Endothelial cell of umbilical vein (primary cell): ENCODE data around the gene PITPNM2. TPM values are rescaled to one million over a fixed set of nuclear protein-coding genes. Genes with fewer than 3 reads are reported as not detected.

Experiments used
- BruUV-seq: library from RNA; stranded (reverse); fragments of 400-500 nt; replicated peaks from 2 replicates; lab custom pipeline; 2021; lab: Mats Ljungman, UMichigan
- CTCF ChIA-PET: fragments of 300-600, 350-600 bp; sonication (Branson Sonifier 250); formaldehyde crosslinking; loops from one replicate; lab custom pipeline; 2021; ENCODE audit warnings: antibody characterized with exemption, inconsistent platforms; lab: Charles Lee
- POLR2A ChIA-PET: fragments of 300-600, 350-600 bp; sonication (Branson Sonifier 250); formaldehyde crosslinking; loops from one replicate; lab custom pipeline; 2021; ENCODE audit warnings: antibody characterized with exemption, inconsistent platforms; lab: Charles Lee
- DNase-seq: peaks from one replicate; pipeline ENCODE4 v3.0.0-alpha.2; 2011; ENCODE audit warnings: low read depth, low spot score
- FAIRE-seq: peaks from 2 replicates; lab custom pipeline; 2011; peaks lifted over from hg19 to GRCh38; lab: Jason Lieb, UNC
- H2AFZ ChIP-seq: 2 replicates; pipeline ENCODE4 v1.6.0; 2012; ENCODE audit warnings: low read depth, low read length, control low read depth, inconsistent platforms
- H3K27ac ChIP-seq: 2 replicates; pipeline ENCODE4 v1.5.1; 2011; ENCODE audit warnings: low read depth, mild to moderate bottlenecking, control low read depth, low read length, moderate library complexity; ENCODE audit not compliant: insufficient read depth
- H3K27me3 ChIP-seq, 2 experiments: 2 replicates each; pipeline versions ENCODE4 v1.6.0 to v1.6.1; 2011; ENCODE audit warnings: low read length in 2 of 2, mixed read lengths in 1 of 2; ENCODE audit not compliant: control insufficient read depth in 2 of 2, insufficient read depth in 2 of 2
- H3K36me3 ChIP-seq, 2 experiments: 2 replicates in 1 of 2; 3 replicates in 1 of 2; pipeline ENCODE4 v1.5.1; 2011; ENCODE audit warnings: low read length in 2 of 2, mild to moderate bottlenecking in 1 of 2, moderate library complexity in 1 of 2; ENCODE audit not compliant: control insufficient read depth in 2 of 2, insufficient read depth in 2 of 2; ENCODE audit errors: extremely low read depth in 1 of 2
- H3K4me1 ChIP-seq: 3 replicates; pipeline ENCODE4 v1.5.1; 2011; ENCODE audit warnings: mild to moderate bottlenecking, low read length; ENCODE audit not compliant: control insufficient read depth, insufficient read depth; ENCODE audit errors: extremely low read depth
- H3K4me2 ChIP-seq: 2 replicates; pipeline ENCODE4 v1.6.1; 2011; ENCODE audit warnings: low read length, control low read depth, mixed read lengths; ENCODE audit not compliant: insufficient read depth
- H3K4me3 ChIP-seq, 3 experiments: fragments of 200-600 bp in 1 of 3; sonication (generic), shearing (Covaris generic) in 1 of 3; replicated peaks in 1 of 3; 2 replicates each; pipeline ENCODE4 v1.5.1; 2011 to 2016; ENCODE audit warnings: control low read depth in 3 of 3, low read length in 3 of 3, mild to moderate bottlenecking in 2 of 3, inconsistent platforms in 1 of 3, low read depth in 1 of 3, moderate library complexity in 1 of 3; ENCODE audit not compliant: insufficient read depth in 1 of 3
- H3K79me2 ChIP-seq: 2 replicates; pipeline ENCODE4 v1.6.0; 2012; ENCODE audit warnings: low read length, inconsistent platforms; ENCODE audit not compliant: control insufficient read depth, insufficient read depth
- H3K9ac ChIP-seq: replicated peaks from 2 replicates; pipeline ENCODE3; 2011; ENCODE audit warnings: low read length, control low read depth; ENCODE audit not compliant: insufficient read depth; ENCODE audit errors: extremely low read depth
- H3K9me1 ChIP-seq: replicated peaks from 3 replicates; pipeline ENCODE4 v1.6.0; 2011; ENCODE audit warnings: mild to moderate bottlenecking, low read length; ENCODE audit not compliant: control insufficient read depth, insufficient read depth; ENCODE audit errors: extremely low read depth
- H3K9me3 ChIP-seq: replicated peaks from 2 replicates; pipeline ENCODE4 v1.5.1; 2012; ENCODE audit warnings: low read length, inconsistent platforms; ENCODE audit not compliant: control insufficient read depth, insufficient read depth
- H4K20me1 ChIP-seq: replicated peaks from 2 replicates; pipeline ENCODE3; 2011; ENCODE audit warnings: mild to moderate bottlenecking, low read length; ENCODE audit not compliant: control insufficient read depth, insufficient read depth; ENCODE audit errors: extremely low read depth
- EZH2 ChIP-seq: IDR thresholded peaks from 2 replicates; pipeline ENCODE4 v1.6.1; 2012; ENCODE audit warnings: borderline replicate concordance, low read depth, mild to moderate bottlenecking, moderate library complexity, low read length, inconsistent platforms; ENCODE audit not compliant: severe bottlenecking
- FOS ChIP-seq: IDR thresholded peaks from 2 replicates; pipeline ENCODE4 v1.6.1; 2011; ENCODE audit warnings: mild to moderate bottlenecking, low read length, moderate library complexity, borderline replicate concordance; ENCODE audit not compliant: insufficient read depth
- GATA2 ChIP-seq: IDR thresholded peaks from 2 replicates; pipeline ENCODE4 v1.7.0; 2011; ENCODE audit warnings: low read depth, mild to moderate bottlenecking, moderate library complexity, mixed read lengths, low read length; ENCODE audit not compliant: insufficient read length, insufficient read depth
- MYC ChIP-seq: IDR thresholded peaks from one replicate; pipeline ENCODE4 v1.6.1; 2011; ENCODE audit warnings: mild to moderate bottlenecking, low read depth, low read length
- POLR2AphosphoS5 ChIP-seq: IDR thresholded peaks from 2 replicates; pipeline ENCODE4 v1.6.1; 2012; ENCODE audit warnings: low read depth, mild to moderate bottlenecking, control low read depth, low read length, moderate library complexity; ENCODE audit not compliant: insufficient read depth
- dilution Hi-C: fragments of 300-500 bp; cut with MboI; formaldehyde crosslinking; loops from one replicate; pipeline ENCODE4 v1.15.0; 2019; ENCODE audit warnings: low sequenced_read_pairs; ENCODE audit not compliant: extremely low pct_ligation_motif_present
- intact Hi-C: fragments of 100-400 bp; cut with micrococcal nuclease; formaldehyde crosslinking; loops from one replicate; pipeline ENCODE4 v1.10.0; 2022
- polyA plus RNA-seq, 4 experiments: library from polyadenylated mRNA; depleted of rRNA in 3 of 4; stranded (reverse) in 3 of 4; unstranded in 1 of 4; fragments of >200 nt; gene quantifications; 2 replicates each; pipeline versions ENCODE4 v1.2.1 to v1.2.3, GENCODE V29; 2011 to 2012; ENCODE audit warnings: missing spikeins in 1 of 4
- total RNA-seq: library from RNA; stranded (reverse); gene quantifications from 2 replicates; pipeline ENCODE4 v1.2.3, GENCODE V29; 2021
- TF ChIP-seq, protein P1 (sequence below): IDR thresholded peaks from 2 replicates; pipeline ENCODE4 v1.6.1; 2011; ENCODE audit not compliant: insufficient read depth, insufficient read length
- TF ChIP-seq, protein P2 (sequence below), 2 donors: IDR thresholded peaks; 1 replicate in 1 of 2; 2 replicates in 1 of 2; pipeline ENCODE4 v1.5.1; 2011; ENCODE audit warnings: low read length in 2 of 2, mild to moderate bottlenecking in 2 of 2, moderate library complexity in 2 of 2, control low read depth in 1 of 2, inconsistent platforms in 1 of 2, low read depth in 1 of 2; ENCODE audit not compliant: insufficient read depth in 1 of 2; ENCODE audit errors: extremely low read depth in 1 of 2

Gene PITPNM2
- total and polyA plus RNA-seq, 2 donors (not counting 3 experiments of a cell fraction or from before 2014, with no cell fraction given): 4.2 to 15.9 TPM

DNA sequence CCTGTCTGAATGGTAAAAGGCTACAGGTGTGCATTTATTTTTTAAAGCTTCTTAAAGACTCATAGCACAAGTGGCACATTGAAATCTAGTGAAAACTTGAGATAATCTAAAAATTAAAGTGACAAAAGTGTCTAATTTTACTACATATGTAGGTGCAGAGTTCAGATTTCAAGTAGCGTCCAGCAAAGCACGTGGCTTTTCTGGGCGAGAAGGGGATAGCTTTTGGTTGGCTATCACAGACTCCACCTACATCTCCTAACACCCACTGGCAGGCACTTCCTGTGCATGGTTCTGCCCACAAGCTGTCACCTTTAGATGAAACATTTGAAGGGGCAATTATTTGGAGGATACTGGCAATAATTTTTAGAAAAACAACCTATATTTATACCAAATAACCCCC, 1.9 kb upstream of the PITPNM2 start:
- DNase-seq (no peak), FAIRE-seq (no peak)
- Histone ChIP-seq H3K27ac (no peak overlapping the region), H2AFZ (no peak overlapping the region), H3K27me3 (no peaks in the 10 kb centered on the region), H3K9me3 (no peaks in the 10 kb centered on the region), H3K79me2 (peaks cover 9% of the 10 kb centered on the region), H3K4me2 (no peak overlapping the region), H3K4me3 (no peak overlapping the region), H3K36me3 (peaks cover 0 to 2% of the 10 kb centered on the region in 2 experiments), H3K9ac (no peak overlapping the region), H3K4me1 (peaks cover 14% of the 10 kb centered on the region), H3K9me1 (no peaks in the 10 kb centered on the region), H4K20me1 (no peaks in the 10 kb centered on the region)
- dilution Hi-C loops: no loop called here
- CTCF ChIA-PET: interaction anchor here (0.8 to 7.2 kb wide), 3 partner anchors 83 to 109 kb away, joined by 3 to 108 read pairs (median 3); no protein-coding TSS in a partner anchor
- TF ChIP-seq GATA2 (no peak), POLR2AphosphoS5 (no peak), MYC (no peak), EZH2 (no peak), FOS (no peak)
- TF ChIP-seq, protein P1, sequence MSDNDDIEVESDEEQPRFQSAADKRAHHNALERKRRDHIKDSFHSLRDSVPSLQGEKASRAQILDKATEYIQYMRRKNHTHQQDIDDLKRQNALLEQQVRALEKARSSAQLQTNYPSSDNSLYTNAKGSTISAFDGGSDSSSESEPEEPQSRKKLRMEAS: no peak
- TF ChIP-seq, protein P2, sequence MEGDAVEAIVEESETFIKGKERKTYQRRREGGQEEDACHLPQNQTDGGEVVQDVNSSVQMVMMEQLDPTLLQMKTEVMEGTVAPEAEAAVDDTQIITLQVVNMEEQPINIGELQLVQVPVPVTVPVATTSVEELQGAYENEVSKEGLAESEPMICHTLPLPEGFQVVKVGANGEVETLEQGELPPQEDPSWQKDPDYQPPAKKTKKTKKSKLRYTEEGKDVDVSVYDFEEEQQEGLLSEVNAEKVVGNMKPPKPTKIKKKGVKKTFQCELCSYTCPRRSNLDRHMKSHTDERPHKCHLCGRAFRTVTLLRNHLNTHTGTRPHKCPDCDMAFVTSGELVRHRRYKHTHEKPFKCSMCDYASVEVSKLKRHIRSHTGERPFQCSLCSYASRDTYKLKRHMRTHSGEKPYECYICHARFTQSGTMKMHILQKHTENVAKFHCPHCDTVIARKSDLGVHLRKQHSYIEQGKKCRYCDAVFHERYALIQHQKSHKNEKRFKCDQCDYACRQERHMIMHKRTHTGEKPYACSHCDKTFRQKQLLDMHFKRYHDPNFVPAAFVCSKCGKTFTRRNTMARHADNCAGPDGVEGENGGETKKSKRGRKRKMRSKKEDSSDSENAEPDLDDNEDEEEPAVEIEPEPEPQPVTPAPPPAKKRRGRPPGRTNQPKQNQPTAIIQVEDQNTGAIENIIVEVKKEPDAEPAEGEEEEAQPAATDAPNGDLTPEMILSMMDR (IDR thresholded peaks at IDR 0.05; ENCODE audit: extremely low read depth in 1 of 2, insufficient read depth in 1 of 2, low read depth in 1 of 2, low read length in 2 of 2): no peak
- BruUV-seq: no TSS peak
- intact Hi-C loops: loop anchor here (5.0 kb wide), 1 partner anchor 79 kb away; the partner anchor contains the start of genes MPHOSPH9 and MTRFR
- POLR2A ChIA-PET: no interaction called here
